Coronary artery (tissue), 2 donors: ENCODE results near the gene TPPP.

Source experiments
- DNase-seq: peaks from one replicate; pipeline ENCODE4 v3.0.0-alpha.2; 2017; ENCODE audit warnings: low spot score
- H3K27ac ChIP-seq, 2 donors: fragments of 200-600 bp; sonication (generic); one replicate each; pipeline ENCODE4 v1.5.1; 2016 to 2019
- H3K4me3 ChIP-seq: fragments of 200-600 bp; sonication (generic); 2 replicates; pipeline ENCODE4 v1.5.1; 2016; ENCODE audit warnings: mild to moderate bottlenecking, moderate library complexity
- TF ChIP-seq, protein P1 (sequence below): fragments of 200-600 bp; sonication (generic); IDR thresholded peaks from one replicate; pipeline ENCODE4 v1.5.1; 2019; ENCODE audit warnings: antibody characterized with exemption

The TPPP gene

DNA sequence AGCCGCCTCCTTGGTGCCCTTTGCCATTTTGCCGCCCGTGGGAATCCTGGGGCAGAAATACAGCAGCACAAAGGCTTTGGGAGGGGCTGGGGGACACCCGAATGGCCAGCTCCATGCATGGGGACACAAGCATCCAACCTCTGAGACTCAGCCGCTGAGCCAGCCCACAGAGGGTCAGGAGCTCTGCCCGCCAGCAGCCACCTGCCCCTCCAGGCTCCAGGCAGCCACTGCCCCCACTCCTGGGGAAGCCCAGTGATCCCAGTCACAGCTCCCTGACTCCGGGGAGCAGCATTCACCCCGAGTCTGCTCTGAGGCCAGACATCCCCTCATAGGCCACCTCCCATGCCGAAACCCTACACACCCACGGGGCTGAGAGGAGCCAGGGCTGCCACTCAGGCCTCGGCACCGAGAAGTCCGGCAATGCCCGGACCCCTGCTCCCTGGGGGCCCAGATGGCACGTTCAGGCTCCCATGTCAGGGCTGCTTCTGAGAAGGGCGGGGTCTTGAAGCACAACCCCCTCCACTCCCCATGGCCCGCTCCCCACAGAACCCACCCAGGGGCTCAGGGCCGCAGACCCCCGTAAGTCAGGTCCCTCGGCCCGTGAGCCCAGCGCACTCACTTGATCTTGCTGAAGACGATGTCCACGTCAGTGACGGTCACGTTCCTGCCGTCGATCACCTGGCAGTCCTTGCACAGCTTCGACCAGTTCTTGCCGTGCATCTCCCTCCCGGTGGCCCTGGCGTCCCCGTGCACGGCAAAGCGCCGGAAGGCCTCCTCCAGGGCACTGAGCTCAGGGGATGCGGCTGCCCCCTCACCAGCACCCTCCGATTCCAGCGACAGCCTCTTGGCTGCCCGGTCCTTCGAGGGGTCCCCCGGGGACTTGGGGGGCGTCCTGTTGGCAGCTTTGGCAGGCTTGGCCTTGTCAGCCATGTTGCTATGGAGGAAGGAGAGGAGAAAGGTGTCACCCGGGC, 15.7 kb downstream of the TPPP start:
- Histone ChIP-seq H3K4me3 (no peak overlapping the region), H3K27ac (no peak overlapping the region)
- TF ChIP-seq, protein P1, sequence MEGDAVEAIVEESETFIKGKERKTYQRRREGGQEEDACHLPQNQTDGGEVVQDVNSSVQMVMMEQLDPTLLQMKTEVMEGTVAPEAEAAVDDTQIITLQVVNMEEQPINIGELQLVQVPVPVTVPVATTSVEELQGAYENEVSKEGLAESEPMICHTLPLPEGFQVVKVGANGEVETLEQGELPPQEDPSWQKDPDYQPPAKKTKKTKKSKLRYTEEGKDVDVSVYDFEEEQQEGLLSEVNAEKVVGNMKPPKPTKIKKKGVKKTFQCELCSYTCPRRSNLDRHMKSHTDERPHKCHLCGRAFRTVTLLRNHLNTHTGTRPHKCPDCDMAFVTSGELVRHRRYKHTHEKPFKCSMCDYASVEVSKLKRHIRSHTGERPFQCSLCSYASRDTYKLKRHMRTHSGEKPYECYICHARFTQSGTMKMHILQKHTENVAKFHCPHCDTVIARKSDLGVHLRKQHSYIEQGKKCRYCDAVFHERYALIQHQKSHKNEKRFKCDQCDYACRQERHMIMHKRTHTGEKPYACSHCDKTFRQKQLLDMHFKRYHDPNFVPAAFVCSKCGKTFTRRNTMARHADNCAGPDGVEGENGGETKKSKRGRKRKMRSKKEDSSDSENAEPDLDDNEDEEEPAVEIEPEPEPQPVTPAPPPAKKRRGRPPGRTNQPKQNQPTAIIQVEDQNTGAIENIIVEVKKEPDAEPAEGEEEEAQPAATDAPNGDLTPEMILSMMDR, result no peak
- DNase-seq, result peak; percentile 56

DNA sequence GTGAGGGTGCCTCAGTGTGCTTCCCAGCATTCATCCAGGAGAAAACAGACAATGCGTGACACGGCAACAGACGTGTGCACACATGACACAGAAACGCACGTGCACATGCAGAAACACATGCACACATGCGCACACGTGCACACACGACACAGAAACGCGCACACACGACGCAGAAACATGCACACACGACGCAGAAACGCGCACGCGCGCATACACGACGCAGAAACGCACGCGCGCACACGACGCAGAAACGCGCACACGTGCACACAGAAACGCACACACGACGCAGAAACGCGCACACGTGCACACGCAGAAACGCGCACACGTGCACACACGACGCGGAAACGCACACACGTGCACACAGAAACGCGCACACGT, 16.5 kb downstream of the TPPP start:
- TF ChIP-seq, protein P1, result no peak
- peak; percentile 4 for DNase-seq
- Histone ChIP-seq H3K4me3 (no peak overlapping the region), H3K27ac (no peak overlapping the region)

DNA sequence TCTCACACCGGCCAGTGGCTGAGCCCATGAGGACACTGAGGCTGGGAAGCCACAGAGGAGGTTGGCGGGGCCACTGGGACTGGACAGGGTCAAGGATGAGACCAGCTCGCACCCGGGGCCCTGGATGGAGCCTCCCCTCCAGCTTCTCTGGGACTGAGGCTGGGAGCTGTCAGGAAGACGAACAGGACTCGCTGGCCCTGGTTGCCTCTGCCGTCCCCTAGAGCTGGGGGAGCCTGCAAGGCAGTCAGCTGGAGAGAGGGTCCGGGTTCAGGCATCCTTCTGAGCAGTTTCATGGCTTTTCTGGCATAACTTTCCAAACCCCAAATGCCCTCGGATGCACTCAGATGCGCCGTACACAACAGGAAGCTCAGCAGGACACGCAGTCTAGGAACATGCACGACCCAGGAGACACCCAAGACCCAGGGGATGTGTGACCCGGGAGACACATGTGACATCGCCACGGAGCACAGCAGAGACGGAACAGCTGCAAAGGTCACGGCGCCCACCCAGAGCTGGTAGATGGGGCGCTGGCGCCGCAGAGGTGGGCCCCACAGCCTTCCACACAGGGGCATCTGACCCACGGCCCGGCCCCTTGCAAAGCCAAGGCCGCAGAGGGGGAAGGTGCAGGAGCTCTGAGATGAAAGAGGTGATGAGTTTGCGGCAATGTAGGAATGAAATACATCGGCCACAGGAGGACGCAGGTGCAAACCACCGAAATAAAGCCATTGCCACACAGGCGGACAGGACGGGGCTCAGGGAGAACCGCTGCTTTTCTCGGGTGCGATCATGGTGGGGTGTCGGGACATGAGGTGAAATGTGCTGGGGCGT, 17.1 kb downstream of the TPPP start:
- DNase-seq, result peak; percentile 69
- no peak overlapping the region for H3K27ac ChIP-seq
- no peak overlapping the region for H3K4me3 ChIP-seq
- TF ChIP-seq, protein P1, result no peak

DNA sequence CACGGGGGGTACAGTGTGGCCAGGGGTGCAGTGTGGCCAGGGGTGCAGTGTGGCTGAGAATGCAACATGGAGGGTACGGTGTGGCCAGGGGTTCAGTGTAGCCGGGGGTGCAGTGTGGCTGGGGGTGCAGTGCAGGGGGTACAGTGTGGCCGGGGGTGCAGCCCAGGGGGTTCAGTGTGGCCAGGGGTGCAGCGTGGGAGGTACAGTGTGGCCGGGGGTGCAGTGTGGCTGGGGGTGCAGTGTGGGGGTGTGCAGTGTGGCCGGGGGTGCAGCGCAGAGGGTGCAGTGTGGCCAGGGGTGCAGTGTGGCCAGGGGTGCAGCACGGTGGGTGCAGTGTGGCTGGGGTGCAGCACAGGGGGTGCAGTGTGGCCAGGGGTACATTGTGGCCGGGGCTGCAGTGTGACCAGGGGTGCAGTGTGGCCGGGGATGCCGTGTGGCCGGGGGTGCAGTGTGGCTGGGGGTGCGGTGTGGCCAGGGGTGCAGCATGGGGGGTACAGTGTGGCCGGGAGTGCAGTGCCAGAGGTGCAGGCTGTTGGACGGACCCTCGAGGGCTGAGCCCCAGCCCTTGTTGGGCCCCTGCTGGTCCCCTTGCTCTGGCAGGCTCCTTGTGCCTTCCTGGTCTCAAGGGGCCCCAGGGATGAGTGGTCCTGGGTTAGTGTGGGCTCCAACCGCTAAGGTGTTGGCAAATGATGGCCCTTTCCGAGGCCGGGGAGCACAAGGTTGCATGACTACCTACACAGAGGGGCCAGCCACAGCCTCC, 17.9 kb downstream of the TPPP start:
- Histone ChIP-seq H3K4me3 (no peak overlapping the region), H3K27ac (no peak overlapping the region)
- TF ChIP-seq, protein P1, result no peak
- DNase-seq, result peak; percentile 31

DNA sequence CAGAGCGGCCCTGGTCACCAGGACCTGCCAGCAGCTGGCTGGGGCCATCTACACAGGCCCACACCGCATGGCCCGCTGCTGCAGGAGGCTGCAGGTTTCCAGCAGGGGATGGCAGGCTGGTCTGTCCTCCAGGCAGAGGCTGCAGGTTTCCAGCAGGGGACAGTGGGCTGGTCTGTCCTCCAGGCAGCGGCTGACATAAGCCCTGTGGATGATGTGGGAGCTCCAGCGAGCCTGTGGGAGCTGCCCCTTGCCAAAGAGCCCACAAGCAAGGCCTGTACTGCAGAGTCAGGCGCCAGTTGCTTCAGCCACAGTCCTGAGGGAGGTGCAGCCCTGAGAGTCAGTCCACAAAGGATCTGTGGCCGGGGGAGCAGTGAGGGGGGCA, 18.5 kb downstream of the TPPP start:
- no peak for DNase-seq
- TF ChIP-seq, protein P1, result no peak
- H3K27ac ChIP-seq, result no peak overlapping the region
- no peak overlapping the region for H3K4me3 ChIP-seq

DNA sequence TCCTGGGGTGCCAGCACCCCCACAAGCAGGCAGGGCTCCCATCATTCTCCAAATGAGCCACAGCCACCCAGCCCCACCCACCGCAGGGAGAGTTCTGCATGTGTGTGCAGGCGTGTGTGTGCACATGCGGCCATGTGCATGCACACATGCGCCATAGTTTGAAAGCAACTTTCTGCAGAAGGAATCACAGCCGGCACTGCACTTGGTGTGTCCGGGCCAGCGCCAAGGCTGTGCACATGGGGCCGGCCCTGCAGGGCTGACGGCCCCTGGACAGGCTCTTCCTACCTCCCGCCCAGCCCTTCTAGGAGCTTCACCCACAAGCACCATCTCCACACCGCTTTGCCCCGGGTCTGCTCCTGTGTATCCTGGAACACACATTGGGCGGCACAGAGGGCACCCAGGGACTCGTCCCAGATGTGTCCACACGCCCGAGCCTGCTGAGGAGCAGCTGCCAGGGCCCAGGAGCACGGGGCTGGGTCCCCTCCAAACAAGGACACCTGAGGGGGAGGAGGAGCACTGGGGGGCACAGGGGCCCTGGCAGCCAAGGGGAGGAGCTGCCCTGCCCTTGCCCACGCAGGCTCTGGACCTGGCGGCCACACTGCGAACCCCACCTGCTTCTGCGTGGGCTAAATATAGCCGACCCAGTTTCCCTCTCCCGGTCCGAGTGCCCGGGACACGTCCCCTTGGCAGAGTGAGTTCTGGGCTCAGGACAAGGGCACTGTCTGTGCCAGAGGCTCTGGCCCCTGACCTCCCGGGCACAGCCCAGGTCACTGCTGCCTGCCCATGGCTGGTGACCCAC, 19.1 kb downstream of the TPPP start:
- TF ChIP-seq, protein P1, result no peak
- no peak for DNase-seq
- Histone ChIP-seq H3K27ac (no peak overlapping the region), H3K4me3 (no peak overlapping the region)
